Fibroblast of villous mesenchyme (primary cell): ENCODE results near the gene TMEM54. TPM values are rescaled to one million over a fixed set of nuclear protein-coding genes. Genes with fewer than 3 reads are reported as not detected.
A peak's percentile ranks its signal among the peaks of the same experiment; 100 is the strongest.

ENCODE experiments used
- DNase-seq: peaks from one replicate; pipeline ENCODE4 v3.0.0-alpha.2; 2010; ENCODE audit warnings: low read depth
- H3K4me3 ChIP-seq: 2 replicates; pipeline ENCODE4 v1.5.1; 2011; ENCODE audit warnings: low read depth, mild to moderate bottlenecking, low read length
- total RNA-seq: library from RNA; depleted of rRNA; stranded (reverse); fragments of >200 nt; gene quantifications from 2 replicates; pipeline ENCODE4 v1.2.3, GENCODE V29; 2012
- TF ChIP-seq, protein P1 (sequence below): IDR thresholded peaks from 2 replicates; pipeline ENCODE4 v1.5.1; 2012; ENCODE audit warnings: low read depth, mild to moderate bottlenecking, low read length; ENCODE audit not compliant: insufficient read depth

Gene TMEM54
- total RNA-seq, 1 donor, result 9.9 TPM

- no peak for DNase-seq
- TF ChIP-seq, protein P1, sequence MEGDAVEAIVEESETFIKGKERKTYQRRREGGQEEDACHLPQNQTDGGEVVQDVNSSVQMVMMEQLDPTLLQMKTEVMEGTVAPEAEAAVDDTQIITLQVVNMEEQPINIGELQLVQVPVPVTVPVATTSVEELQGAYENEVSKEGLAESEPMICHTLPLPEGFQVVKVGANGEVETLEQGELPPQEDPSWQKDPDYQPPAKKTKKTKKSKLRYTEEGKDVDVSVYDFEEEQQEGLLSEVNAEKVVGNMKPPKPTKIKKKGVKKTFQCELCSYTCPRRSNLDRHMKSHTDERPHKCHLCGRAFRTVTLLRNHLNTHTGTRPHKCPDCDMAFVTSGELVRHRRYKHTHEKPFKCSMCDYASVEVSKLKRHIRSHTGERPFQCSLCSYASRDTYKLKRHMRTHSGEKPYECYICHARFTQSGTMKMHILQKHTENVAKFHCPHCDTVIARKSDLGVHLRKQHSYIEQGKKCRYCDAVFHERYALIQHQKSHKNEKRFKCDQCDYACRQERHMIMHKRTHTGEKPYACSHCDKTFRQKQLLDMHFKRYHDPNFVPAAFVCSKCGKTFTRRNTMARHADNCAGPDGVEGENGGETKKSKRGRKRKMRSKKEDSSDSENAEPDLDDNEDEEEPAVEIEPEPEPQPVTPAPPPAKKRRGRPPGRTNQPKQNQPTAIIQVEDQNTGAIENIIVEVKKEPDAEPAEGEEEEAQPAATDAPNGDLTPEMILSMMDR, result no peak
- H3K4me3 ChIP-seq, result peak overlapping the region; percentile 68
Observed at GRCh38 chr1:32900371-32900955, 726 bp downstream of the TMEM54 start.

- TF ChIP-seq, protein P1, result no peak
- H3K4me3 ChIP-seq, result no peak overlapping the region
- no peak for DNase-seq
Observed at GRCh38 chr1:32899586-32900296, 1.4 kb downstream of the TMEM54 start.

DNA sequence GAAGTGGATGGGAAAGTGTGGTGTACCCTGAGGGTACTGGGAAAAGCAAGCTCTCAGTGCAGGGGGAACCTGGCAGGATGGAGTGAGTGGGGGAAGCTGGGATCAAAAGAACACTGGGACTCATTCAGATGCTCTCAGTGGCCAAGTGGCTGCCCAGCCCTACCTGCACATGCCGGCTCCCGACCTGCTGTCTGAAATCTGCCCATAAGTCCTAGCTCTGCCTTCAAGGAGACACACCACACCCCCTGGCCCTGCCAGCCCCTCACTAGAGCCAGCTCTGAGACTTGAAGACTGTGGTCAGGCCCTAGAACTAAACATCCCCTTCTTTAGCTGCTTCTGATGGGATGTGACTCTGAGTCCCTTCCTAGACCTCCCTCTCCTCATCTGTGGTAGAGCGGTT is 2.2 kb downstream of the TMEM54 start:
- DNase-seq, result no peak
- H3K4me3 ChIP-seq, result no peak overlapping the region
- TF ChIP-seq, protein P1, result no peak

GRCh38 chr1:32898056-32898455 is 3.1 kb downstream of the TMEM54 start:
- no peak for DNase-seq
- no peak overlapping the region for H3K4me3 ChIP-seq
- TF ChIP-seq, protein P1, result no peak

- H3K4me3 ChIP-seq, result no peak overlapping the region
- TF ChIP-seq, protein P1, result no peak
- no peak for DNase-seq
Observed at GRCh38 chr1:32897082-32898049, 3.8 kb downstream of the TMEM54 start.

DNA sequence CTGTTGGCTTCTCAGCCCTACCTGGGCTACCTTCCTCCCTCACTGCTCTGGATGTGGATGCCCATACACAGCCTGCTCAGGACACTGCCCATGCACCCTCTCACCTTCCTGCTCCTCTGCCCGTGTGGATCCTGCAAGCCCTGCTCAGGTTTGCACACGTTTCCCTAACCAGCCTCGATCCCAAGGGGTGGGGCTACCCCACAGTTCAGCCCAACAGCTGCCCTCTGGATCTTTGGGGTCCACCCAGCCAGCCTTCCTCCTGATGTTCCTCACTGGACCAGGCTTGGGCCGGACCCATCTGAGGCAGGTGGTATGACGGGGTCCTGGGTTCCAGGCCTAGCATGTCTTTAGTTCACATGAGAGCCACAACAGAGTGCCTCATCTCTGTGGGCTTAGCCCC is 4.7 kb downstream of the TMEM54 start:
- TF ChIP-seq, protein P1, result no peak
- DNase-seq, result no peak

More for the DNA sequence above, 4.7 kb downstream of the TMEM54 start:
- H3K4me3 ChIP-seq, result no peak overlapping the region
